ENCODE measurements around the gene BPIFB6. TPM values are rescaled to one million over a fixed set of nuclear protein-coding genes. Genes with fewer than 3 reads are reported as not detected.

BPIFB6 gene
- total RNA-seq, 2 experiments from 2014 or later: not detected

DNA sequence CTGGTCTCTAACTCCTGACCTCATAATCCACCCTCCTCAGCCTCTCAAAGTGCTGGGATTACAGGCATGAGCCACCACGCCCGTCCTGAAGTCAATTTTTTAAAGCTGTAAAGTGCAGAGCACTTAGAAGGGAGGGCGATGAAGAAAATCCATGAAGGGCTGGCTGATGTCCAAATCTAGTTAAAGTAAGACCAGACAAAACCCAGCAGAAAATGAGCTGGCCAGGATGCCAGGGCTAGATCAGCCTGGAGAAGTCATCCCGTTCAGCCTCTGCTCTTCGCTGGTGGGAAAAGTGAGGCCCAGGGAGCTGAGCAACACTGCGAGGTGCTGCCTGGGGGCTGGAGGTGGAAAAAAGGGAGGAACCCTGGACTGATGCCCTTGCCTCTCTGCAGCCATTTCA, 51.1 kb downstream of the BPIFB6 start:
- H3K36me3 Mint-ChIP-seq: no peaks in the 10 kb centered on the region
- H3K27me3 Mint-ChIP-seq: no peaks in the 10 kb centered on the region
- ChIA-PET CTCF (no interaction called here), POLR2A (no interaction called here)
- intact Hi-C loops (cut with micrococcal nuclease): no loop called here
- no peak for DNase-seq
- H3K4me1 Mint-ChIP-seq (ENCODE audit: low read depth): no peaks in the 10 kb centered on the region
- H3K27ac Mint-ChIP-seq: no peak overlapping the region
- no peaks in the 10 kb centered on the region for H3K9me3 Mint-ChIP-seq
- H3K4me3 Mint-ChIP-seq: no peak overlapping the region

- H3K36me3 Mint-ChIP-seq: no peaks in the 10 kb centered on the region
- no peak overlapping the region for H3K27ac Mint-ChIP-seq
- intact Hi-C loops (cut with micrococcal nuclease): no loop called here
- DNase-seq: no peak
- ChIA-PET CTCF (no interaction called here), POLR2A (no interaction called here)
- no peaks in the 10 kb centered on the region for H3K9me3 Mint-ChIP-seq
- no peak overlapping the region for H3K4me3 Mint-ChIP-seq
- no peaks in the 10 kb centered on the region for H3K27me3 Mint-ChIP-seq
- H3K4me1 Mint-ChIP-seq (ENCODE audit: low read depth): no peaks in the 10 kb centered on the region
Observed at GRCh38 chr20:33083544-33084340, 52.3 kb downstream of the BPIFB6 start.

- no peaks in the 10 kb centered on the region for H3K27me3 Mint-ChIP-seq
- ChIA-PET POLR2A (no interaction called here), CTCF (no interaction called here)
- no peak for DNase-seq
- H3K4me3 Mint-ChIP-seq: no peak overlapping the region
- no peaks in the 10 kb centered on the region for H3K4me1 Mint-ChIP-seq (ENCODE audit: low read depth)
- no peak overlapping the region for H3K27ac Mint-ChIP-seq
- no peaks in the 10 kb centered on the region for H3K36me3 Mint-ChIP-seq
- intact Hi-C loops (cut with micrococcal nuclease): no loop called here
- no peaks in the 10 kb centered on the region for H3K9me3 Mint-ChIP-seq
Observed at GRCh38 chr20:33084722-33085121, 53.3 kb downstream of the BPIFB6 start.

GRCh38 chr20:33086052-33086722, 54.7 kb downstream of the BPIFB6 start:
- DNase-seq: no peak
- Mint-ChIP-seq H3K27me3 (no peaks in the 10 kb centered on the region), H3K4me3 (no peak overlapping the region), H3K36me3 (no peaks in the 10 kb centered on the region), H3K27ac (no peak overlapping the region), H3K4me1 (ENCODE audit: low read depth) (no peaks in the 10 kb centered on the region), H3K9me3 (no peaks in the 10 kb centered on the region)
- CTCF ChIA-PET: interaction anchor here (1.4 kb wide), 1 partner anchor 13 kb away, joined by 3 read pairs; no protein-coding TSS in a partner anchor
- intact Hi-C loops (cut with micrococcal nuclease): no loop called here
- POLR2A ChIA-PET: no interaction called here

DNA sequence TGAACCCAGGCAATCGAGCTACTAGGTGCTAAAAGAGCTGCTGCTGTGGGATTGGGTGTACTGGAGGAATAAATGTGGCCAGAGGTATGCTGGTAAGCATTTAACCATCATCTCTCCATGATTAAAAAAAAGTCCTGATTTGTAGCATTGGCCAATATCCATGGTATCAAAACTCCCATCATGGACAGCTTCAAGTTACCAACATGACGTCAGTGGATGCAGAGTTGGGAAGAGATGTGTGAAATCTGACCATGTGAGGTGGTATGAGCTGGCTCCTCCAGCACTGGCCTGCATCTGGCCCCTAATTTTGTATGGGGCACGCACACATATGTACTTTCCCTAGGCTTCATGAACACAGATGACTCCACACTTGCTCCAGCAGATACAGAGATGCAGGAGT, 59.7 kb downstream of the BPIFB6 start:
- Mint-ChIP-seq H3K4me3 (no peak overlapping the region), H3K27me3 (no peaks in the 10 kb centered on the region), H3K27ac (no peak overlapping the region), H3K9me3 (no peaks in the 10 kb centered on the region), H3K4me1 (ENCODE audit: low read depth) (peaks cover 2% of the 10 kb centered on the region), H3K36me3 (no peaks in the 10 kb centered on the region)
- ChIA-PET CTCF (interaction anchor here (0.5 to 1.5 kb wide), 2 partner anchors 189 to 849 kb away, joined by 3 to 5 read pairs; no protein-coding TSS in a partner anchor), POLR2A (no interaction called here)
- DNase-seq: no peak
- intact Hi-C loops (cut with micrococcal nuclease): loop anchor here (10.0 kb wide), 1 partner anchor 204 kb away; no protein-coding TSS in a partner anchor

GRCh38 chr20:33091693-33092092, 60.2 kb downstream of the BPIFB6 start:
- no peak overlapping the region for H3K4me3 Mint-ChIP-seq
- H3K27ac Mint-ChIP-seq: no peak overlapping the region
- no peaks in the 10 kb centered on the region for H3K27me3 Mint-ChIP-seq
- peaks cover 2% of the 10 kb centered on the region for H3K4me1 Mint-ChIP-seq (ENCODE audit: low read depth)
- DNase-seq: no peak
- ChIA-PET POLR2A (no interaction called here), CTCF (interaction anchor here (0.5 to 1.5 kb wide), 2 partner anchors 190 to 849 kb away, joined by 3 to 5 read pairs; no protein-coding TSS in a partner anchor)
- intact Hi-C loops (cut with micrococcal nuclease): loop anchor here (10.0 kb wide), 1 partner anchor 203 kb away; no protein-coding TSS in a partner anchor
- no peaks in the 10 kb centered on the region for H3K9me3 Mint-ChIP-seq
- no peaks in the 10 kb centered on the region for H3K36me3 Mint-ChIP-seq

GRCh38 chr20:33092361-33092760, 60.9 kb downstream of the BPIFB6 start:
- Mint-ChIP-seq H3K27me3 (no peaks in the 10 kb centered on the region), H3K4me3 (no peak overlapping the region), H3K4me1 (ENCODE audit: low read depth) (peaks cover 2% of the 10 kb centered on the region), H3K36me3 (no peaks in the 10 kb centered on the region), H3K27ac (no peak overlapping the region), H3K9me3 (no peaks in the 10 kb centered on the region)
- DNase-seq: no peak
- intact Hi-C loops (cut with micrococcal nuclease): loop anchor here (10.0 kb wide), 1 partner anchor 202 kb away; no protein-coding TSS in a partner anchor
- POLR2A ChIA-PET: no interaction called here
- CTCF ChIA-PET: interaction anchor here (1.5 kb wide), 1 partner anchor 191 kb away, joined by 5 read pairs; no protein-coding TSS in a partner anchor

DNA sequence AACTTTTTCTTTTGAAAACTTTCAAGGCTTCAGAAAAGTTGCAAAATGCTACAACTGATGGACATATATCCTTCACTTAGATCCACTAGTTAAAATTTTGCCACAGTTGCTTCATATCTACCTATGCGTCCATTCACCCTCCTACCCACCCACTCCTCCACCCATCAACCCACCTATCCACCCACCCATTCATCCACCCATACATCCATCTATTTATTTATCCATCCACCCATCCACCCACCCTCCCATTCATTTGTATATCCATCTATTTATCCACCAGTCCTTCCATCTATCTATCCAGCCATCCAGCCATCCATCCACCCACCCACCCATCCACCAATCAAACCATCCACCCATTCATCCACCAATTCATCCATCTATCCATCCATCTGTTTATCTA, 61.6 kb downstream of the BPIFB6 start:
- DNase-seq: no peak
- Mint-ChIP-seq H3K36me3 (no peaks in the 10 kb centered on the region), H3K4me1 (ENCODE audit: low read depth) (peaks cover 2% of the 10 kb centered on the region), H3K4me3 (no peak overlapping the region), H3K9me3 (no peaks in the 10 kb centered on the region), H3K27me3 (no peaks in the 10 kb centered on the region), H3K27ac (no peak overlapping the region)
- intact Hi-C loops (cut with micrococcal nuclease): loop anchor here (10.0 kb wide), 1 partner anchor 202 kb away; no protein-coding TSS in a partner anchor
- ChIA-PET POLR2A (no interaction called here), CTCF (no interaction called here)

DNA sequence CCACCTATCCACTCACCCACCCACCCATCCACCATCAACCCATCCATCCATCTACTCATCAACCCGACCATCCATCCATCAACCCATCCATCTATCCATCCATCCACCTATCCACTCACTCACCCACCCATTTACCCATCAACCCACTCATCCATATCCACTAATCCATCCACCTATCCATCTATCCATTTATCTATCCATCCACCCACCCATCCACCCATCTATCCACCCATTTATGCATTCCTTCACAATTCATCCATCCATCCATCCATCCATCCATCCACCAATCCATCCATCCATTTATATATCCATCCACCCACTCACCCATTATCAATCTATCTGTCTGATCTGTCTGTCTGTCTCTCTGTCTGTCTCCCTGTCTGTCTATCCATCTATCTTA, 62.1 kb downstream of the BPIFB6 start:
- no peaks in the 10 kb centered on the region for H3K36me3 Mint-ChIP-seq
- peaks cover 2% of the 10 kb centered on the region for H3K4me1 Mint-ChIP-seq (ENCODE audit: low read depth)
- H3K27ac Mint-ChIP-seq: no peak overlapping the region
- no peak for DNase-seq
- no peaks in the 10 kb centered on the region for H3K27me3 Mint-ChIP-seq
- CTCF ChIA-PET: no interaction called here
- no peak overlapping the region for H3K4me3 Mint-ChIP-seq
- intact Hi-C loops (cut with micrococcal nuclease): loop anchor here (10.0 kb wide), 1 partner anchor 201 kb away; no protein-coding TSS in a partner anchor
- H3K9me3 Mint-ChIP-seq: no peaks in the 10 kb centered on the region
- POLR2A ChIA-PET: no interaction called here

Other genes starting within 250 kb of the BPIFB6 start
- gene MAPRE1, start 211.7 kb upstream of the BPIFB6 start, total RNA-seq: 100 to 1,000 TPM; 131 to 133 TPM
- gene EFCAB8, start 172.7 kb upstream of the BPIFB6 start, total RNA-seq: under 1 TPM; 0.24 to 0.83 TPM
- not detected for gene SUN5, start 27.2 kb upstream of the BPIFB6 start, total RNA-seq
- gene BPIFB2, start 23.9 kb upstream of the BPIFB6 start, total RNA-seq: not detected
- not detected for gene BPIFB3, start 22.3 kb downstream of the BPIFB6 start, total RNA-seq
- not detected for gene BPIFB4, start 48.0 kb downstream of the BPIFB6 start, total RNA-seq
- gene BPIFA2, start 136.5 kb downstream of the BPIFB6 start, total RNA-seq: not detected
- gene BPIFA3, start 185.7 kb downstream of the BPIFB6 start, total RNA-seq: not detected
- not detected for gene BPIFA1, start 204.3 kb downstream of the BPIFB6 start, total RNA-seq

All from activated CD4-positive, alpha-beta memory T cell treated with anti-CD3 and anti-CD28 coated beads for 36 hours (primary cell).